ENCODE results near the gene C22orf39. TPM values are rescaled to one million over a fixed set of nuclear protein-coding genes. Genes with fewer than 3 reads are reported as not detected.

The C22orf39 gene
- total and polyA plus RNA-seq, 2 donors (not counting 1 experiment from before 2014, with no cell fraction given): 37.7 to 47.2 TPM

DNA sequence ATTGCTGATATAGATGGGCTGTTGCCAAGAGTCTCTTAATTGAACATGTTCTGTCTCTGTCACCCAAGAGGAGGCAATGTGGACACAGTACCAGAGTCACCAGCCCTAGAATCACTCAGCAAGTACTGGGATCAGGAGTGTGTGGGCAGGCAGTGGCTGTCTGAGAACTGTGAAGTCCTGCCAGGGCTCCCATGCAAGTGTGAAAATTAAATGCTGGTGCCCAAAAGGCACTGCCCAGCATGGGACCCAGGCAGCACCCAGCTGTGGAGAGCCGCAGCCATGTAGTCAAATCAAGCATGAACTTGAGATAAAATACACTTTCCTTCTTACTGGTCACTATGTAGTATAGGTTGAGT, 35.8 kb downstream of the C22orf39 start:
- Mint-ChIP-seq H3K9me3 (ENCODE audit: insufficient read depth) (no peaks in the 10 kb centered on the region), H3K4me1 (peaks cover 21% of the 10 kb centered on the region), H3K27ac (no peak overlapping the region), H3K4me3 (no peak overlapping the region), H3K27me3 (no peaks in the 10 kb centered on the region)
- no peak overlapping the region for H3K9ac ChIP-seq (ENCODE audit: low read length)
- H3K36me3 ChIP-seq (replicated peaks in 1 of 2; ENCODE audit: control extremely low read depth in 1 of 2, control insufficient read depth in 1 of 2, extremely low read depth in 1 of 2, insufficient read depth in 2 of 2, low read length in 1 of 2): peaks cover 0 to 40% of the 10 kb centered on the region in 2 experiments
- DNase-seq (no peak), ATAC-seq (ENCODE audit: low read depth) (no peak)
- peaks cover 41% of the 10 kb centered on the region for H4K20me1 ChIP-seq (ENCODE audit: control insufficient read depth, insufficient read depth, low read length, poor library complexity, severe bottlenecking)
- H3K79me2 ChIP-seq (ENCODE audit: control insufficient read depth, insufficient read depth, low read length): peaks cover 51% of the 10 kb centered on the region
- TF ChIP-seq, protein P1, sequence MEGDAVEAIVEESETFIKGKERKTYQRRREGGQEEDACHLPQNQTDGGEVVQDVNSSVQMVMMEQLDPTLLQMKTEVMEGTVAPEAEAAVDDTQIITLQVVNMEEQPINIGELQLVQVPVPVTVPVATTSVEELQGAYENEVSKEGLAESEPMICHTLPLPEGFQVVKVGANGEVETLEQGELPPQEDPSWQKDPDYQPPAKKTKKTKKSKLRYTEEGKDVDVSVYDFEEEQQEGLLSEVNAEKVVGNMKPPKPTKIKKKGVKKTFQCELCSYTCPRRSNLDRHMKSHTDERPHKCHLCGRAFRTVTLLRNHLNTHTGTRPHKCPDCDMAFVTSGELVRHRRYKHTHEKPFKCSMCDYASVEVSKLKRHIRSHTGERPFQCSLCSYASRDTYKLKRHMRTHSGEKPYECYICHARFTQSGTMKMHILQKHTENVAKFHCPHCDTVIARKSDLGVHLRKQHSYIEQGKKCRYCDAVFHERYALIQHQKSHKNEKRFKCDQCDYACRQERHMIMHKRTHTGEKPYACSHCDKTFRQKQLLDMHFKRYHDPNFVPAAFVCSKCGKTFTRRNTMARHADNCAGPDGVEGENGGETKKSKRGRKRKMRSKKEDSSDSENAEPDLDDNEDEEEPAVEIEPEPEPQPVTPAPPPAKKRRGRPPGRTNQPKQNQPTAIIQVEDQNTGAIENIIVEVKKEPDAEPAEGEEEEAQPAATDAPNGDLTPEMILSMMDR (IDR thresholded peaks at IDR 0.05): no peak
- TF ChIP-seq EZH2 (IDR thresholded peaks at IDR 0.05; ENCODE audit: borderline replicate concordance, insufficient read depth, low read depth, low read length, poor library complexity, severe bottlenecking): no peak
- H3K9me3 ChIP-seq (ENCODE audit: control extremely low read depth in 1 of 3, control insufficient read depth in 2 of 3, insufficient read depth in 1 of 3, low read length in 2 of 3): no peaks in the 10 kb centered on the region
- H3K4me3 ChIP-seq (ENCODE audit: control extremely low read depth in 1 of 5, extremely low read depth in 1 of 5, insufficient read depth in 1 of 5, low read depth in 2 of 5, low read length in 4 of 5): no peak overlapping the region
- H2AFZ ChIP-seq (ENCODE audit: insufficient read depth, low read depth, low read length, poor library complexity, severe bottlenecking): no peak overlapping the region
- H3K27ac ChIP-seq (ENCODE audit: low read length in 2 of 2): no peak overlapping the region
- ChIA-PET CTCF (no interaction called here), POLR2A (no interaction called here)
- no CpG with 5 or more reads among the region's 1 CpG for WGBS (ENCODE audit: insufficient coverage)
- H3K4me1 ChIP-seq (ENCODE audit: control insufficient read depth in 2 of 2, insufficient read depth in 2 of 2, low read length in 2 of 2): no peaks in the 10 kb centered on the region
- H3K4me2 ChIP-seq (replicated peaks; ENCODE audit: low read depth, low read length, poor library complexity, severe bottlenecking): no peak overlapping the region
- intact Hi-C loops (cut with micrococcal nuclease): no loop called here
- H3K27me3 ChIP-seq (replicated peaks in 1 of 4; ENCODE audit: control extremely low read depth in 1 of 4, control insufficient read depth in 3 of 4, insufficient read depth in 4 of 4, low read length in 3 of 4): no peaks in the 10 kb centered on the region

DNA sequence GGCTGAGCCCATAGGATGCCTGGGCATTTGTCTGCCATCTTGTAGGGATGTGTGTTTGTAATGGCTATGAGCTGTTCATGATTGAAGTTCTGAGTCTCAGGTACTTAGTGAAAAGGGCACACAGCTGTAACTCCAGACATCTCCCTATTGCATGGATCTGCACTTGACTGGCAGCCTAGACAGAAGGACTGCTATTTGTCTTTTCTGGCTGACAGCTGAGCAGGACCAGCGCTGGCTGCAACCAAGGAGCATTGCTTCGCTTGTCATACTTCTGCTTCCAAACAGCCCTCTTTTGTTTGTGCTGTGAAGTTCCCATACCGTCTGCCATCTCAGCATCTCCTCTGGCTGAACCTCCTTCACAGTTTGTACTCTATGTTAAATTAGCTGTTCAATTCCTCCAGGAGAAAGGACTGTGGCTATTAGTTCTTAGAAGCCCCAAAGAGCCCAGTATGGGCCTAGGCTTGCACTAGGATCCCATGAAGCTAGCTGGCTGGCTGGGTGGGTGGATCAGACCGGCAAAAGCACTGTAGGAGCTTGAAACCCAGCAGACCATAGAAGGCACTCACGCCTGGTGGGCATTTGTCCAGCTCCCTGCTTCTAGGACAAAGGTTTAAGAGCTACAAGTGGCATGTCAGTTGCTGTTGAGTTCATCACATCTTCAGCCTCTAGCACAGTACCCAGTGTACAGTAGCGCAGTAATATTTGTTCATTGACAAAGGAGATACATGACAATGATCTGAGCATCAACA, 36.4 kb downstream of the C22orf39 start:
- Mint-ChIP-seq H3K4me1 (peaks cover 21% of the 10 kb centered on the region), H3K9me3 (ENCODE audit: insufficient read depth) (no peaks in the 10 kb centered on the region), H3K27me3 (no peaks in the 10 kb centered on the region), H3K27ac (no peak overlapping the region), H3K4me3 (no peak overlapping the region)
- no peaks in the 10 kb centered on the region for H3K27me3 ChIP-seq (replicated peaks in 1 of 4; ENCODE audit: control extremely low read depth in 1 of 4, control insufficient read depth in 3 of 4, insufficient read depth in 4 of 4, low read length in 3 of 4)
- no peaks in the 10 kb centered on the region for H3K9me3 ChIP-seq (ENCODE audit: control extremely low read depth in 1 of 3, control insufficient read depth in 2 of 3, insufficient read depth in 1 of 3, low read length in 2 of 3)
- DNase-seq (no peak), ATAC-seq (ENCODE audit: low read depth) (no peak)
- H3K36me3 ChIP-seq (replicated peaks in 1 of 2; ENCODE audit: control extremely low read depth in 1 of 2, control insufficient read depth in 1 of 2, extremely low read depth in 1 of 2, insufficient read depth in 2 of 2, low read length in 1 of 2): peaks cover 0 to 43% of the 10 kb centered on the region in 2 experiments
- ChIA-PET POLR2A (no interaction called here), CTCF (interaction anchor here (0.6 kb wide), 1 partner anchor 135 kb away, joined by 3 read pairs; no protein-coding TSS in a partner anchor)
- H2AFZ ChIP-seq (ENCODE audit: insufficient read depth, low read depth, low read length, poor library complexity, severe bottlenecking): no peak overlapping the region
- H4K20me1 ChIP-seq (ENCODE audit: control insufficient read depth, insufficient read depth, low read length, poor library complexity, severe bottlenecking): peaks cover 41% of the 10 kb centered on the region
- no peak overlapping the region for H3K27ac ChIP-seq (ENCODE audit: low read length in 2 of 2)
- H3K79me2 ChIP-seq (ENCODE audit: control insufficient read depth, insufficient read depth, low read length): peaks cover 46% of the 10 kb centered on the region
- intact Hi-C loops (cut with micrococcal nuclease): no loop called here
- no peak for TF ChIP-seq EZH2 (IDR thresholded peaks at IDR 0.05; ENCODE audit: borderline replicate concordance, insufficient read depth, low read depth, low read length, poor library complexity, severe bottlenecking)
- H3K9ac ChIP-seq (ENCODE audit: low read length): no peak overlapping the region
- no peak overlapping the region for H3K4me3 ChIP-seq (ENCODE audit: control extremely low read depth in 1 of 5, extremely low read depth in 1 of 5, insufficient read depth in 1 of 5, low read depth in 2 of 5, low read length in 4 of 5)
- 94% methylated on average over 5 of the region's 6 CpGs for WGBS (ENCODE audit: insufficient coverage)
- no peak overlapping the region for H3K4me2 ChIP-seq (replicated peaks; ENCODE audit: low read depth, low read length, poor library complexity, severe bottlenecking)
- no peaks in the 10 kb centered on the region for H3K4me1 ChIP-seq (ENCODE audit: control insufficient read depth in 2 of 2, insufficient read depth in 2 of 2, low read length in 2 of 2)

Data from B cell (primary cell).